Choroid plexus epithelial cell (primary cell): Measurements from ENCODE around the gene APOL2.
A peak's percentile ranks its signal among the peaks of the same experiment; 100 is the strongest.

Experiments used
- DNase-seq: peaks from one replicate; pipeline ENCODE4 v3.0.0-alpha.2; 2010; ENCODE audit warnings: low read depth
- H3K4me3 ChIP-seq: 2 replicates; pipeline ENCODE4 v1.5.1; 2011; ENCODE audit warnings: low read depth, mild to moderate bottlenecking, control low read depth, low read length, moderate library complexity
- TF ChIP-seq, protein P1 (sequence below): conservative IDR thresholded peaks from 2 replicates; pipeline ENCODE4 v1.5.1; 2011; ENCODE audit warnings: low read depth, mild to moderate bottlenecking, control low read depth, inconsistent platforms, low read length, moderate library complexity

Gene APOL2

DNA sequence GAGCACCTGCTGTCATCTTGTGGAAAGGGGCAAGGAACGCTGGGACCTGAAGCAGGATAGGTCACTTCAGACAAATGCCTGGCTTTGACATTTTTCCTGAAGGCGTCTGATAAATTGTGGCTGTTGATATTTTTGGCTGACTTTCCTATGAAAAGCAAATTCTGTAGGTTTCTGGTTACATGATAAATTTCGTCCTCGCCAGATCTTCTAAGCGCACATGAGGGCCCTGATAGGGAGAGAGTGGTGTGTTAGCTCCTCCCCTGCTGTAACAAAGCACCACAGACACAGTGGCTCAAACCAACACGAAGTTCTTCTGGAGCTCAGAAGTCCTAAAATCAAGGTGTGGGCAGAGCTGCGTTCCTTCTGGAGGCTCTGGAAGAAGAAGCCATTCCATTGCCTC lies 57.3 kb downstream of the APOL2 start:
- TF ChIP-seq, protein P1, sequence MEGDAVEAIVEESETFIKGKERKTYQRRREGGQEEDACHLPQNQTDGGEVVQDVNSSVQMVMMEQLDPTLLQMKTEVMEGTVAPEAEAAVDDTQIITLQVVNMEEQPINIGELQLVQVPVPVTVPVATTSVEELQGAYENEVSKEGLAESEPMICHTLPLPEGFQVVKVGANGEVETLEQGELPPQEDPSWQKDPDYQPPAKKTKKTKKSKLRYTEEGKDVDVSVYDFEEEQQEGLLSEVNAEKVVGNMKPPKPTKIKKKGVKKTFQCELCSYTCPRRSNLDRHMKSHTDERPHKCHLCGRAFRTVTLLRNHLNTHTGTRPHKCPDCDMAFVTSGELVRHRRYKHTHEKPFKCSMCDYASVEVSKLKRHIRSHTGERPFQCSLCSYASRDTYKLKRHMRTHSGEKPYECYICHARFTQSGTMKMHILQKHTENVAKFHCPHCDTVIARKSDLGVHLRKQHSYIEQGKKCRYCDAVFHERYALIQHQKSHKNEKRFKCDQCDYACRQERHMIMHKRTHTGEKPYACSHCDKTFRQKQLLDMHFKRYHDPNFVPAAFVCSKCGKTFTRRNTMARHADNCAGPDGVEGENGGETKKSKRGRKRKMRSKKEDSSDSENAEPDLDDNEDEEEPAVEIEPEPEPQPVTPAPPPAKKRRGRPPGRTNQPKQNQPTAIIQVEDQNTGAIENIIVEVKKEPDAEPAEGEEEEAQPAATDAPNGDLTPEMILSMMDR: no peak
- H3K4me3 ChIP-seq: no peak overlapping the region
- DNase-seq: peak; percentile 59

DNA sequence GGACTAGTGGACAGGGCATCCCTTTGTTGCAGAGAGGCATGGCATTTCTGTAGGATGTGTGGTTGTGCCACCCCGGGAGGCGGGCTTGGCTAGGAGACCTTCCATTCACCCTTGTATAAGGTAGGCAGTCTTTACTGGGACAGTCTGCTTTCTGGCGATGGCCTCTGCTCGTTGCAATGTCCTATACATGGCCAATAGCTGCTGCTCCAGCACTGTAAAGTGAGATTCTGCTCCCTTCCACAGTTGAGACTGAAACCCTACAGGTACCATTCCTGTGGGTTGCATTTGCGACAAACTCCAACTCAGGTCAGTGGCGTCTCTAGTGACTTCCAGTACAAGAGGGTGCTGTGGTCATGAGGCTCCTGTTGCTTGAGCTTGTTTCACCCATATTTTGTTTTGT lies 58.4 kb downstream of the APOL2 start:
- TF ChIP-seq, protein P1: no peak
- H3K4me3 ChIP-seq: no peak overlapping the region
- DNase-seq: no peak

DNA sequence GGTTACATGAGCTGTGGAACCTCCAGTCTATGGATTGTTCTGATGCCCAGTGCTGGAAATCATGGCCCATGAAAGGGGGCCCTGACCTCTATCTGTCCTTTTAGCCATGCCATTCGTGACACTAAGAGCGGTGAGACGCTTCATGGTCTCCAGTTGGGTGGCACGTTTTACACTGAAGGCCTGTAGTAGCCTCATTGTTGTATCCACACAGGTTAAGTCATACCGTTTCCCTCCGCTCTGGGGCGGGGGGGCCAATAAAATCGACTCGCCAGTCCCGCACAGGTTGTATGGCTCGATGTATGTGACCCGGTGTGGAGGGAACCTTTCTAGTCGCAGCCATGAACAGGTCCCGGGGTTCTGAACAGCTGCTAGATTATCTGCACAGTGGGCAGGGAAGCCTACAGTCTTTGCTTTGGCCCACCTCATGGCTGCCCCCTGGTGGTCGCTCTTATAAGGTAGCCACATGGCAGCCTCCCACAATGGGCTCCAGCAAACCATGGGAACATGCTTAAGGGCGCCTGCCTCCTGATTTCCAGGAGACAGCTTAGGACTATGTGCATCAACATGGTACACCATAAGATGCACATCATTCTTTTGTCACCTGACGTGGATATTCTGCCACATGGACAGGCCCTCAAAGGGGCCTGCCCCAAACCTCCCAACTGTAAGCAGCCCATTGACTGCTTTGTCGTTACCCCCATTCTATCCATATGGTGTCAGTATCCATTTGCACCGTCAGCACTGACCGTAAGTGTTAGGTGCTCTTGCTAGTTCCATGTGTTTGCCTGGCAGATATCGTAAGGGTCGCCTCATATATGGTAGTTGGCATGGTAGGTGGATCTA lies 59.1 kb downstream of the APOL2 start:
- TF ChIP-seq, protein P1: peak; percentile 89
- H3K4me3 ChIP-seq: no peak overlapping the region
- peak; percentile 80 for DNase-seq

DNA sequence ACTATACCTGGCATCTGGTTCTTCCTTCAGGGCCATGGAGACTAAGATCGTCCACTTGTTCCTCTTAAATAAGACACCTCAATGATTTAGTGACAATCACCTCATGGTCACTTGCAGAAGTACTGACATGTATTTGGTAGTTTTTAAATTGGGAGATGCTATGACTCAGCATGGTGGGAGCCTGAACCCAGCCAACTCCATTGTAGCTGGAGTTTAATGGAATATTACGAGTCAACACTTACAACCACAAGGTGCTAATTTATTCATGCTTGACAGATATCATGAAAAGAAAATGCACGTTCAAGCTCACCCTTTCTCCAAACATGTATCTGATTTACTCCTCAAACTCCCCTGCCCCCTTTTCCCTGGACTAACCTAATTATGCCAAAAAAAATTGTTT lies 62.2 kb downstream of the APOL2 start:
- DNase-seq: no peak
- H3K4me3 ChIP-seq: no peak overlapping the region
- TF ChIP-seq, protein P1: no peak
